ENCODE measurements around the gene AHNAK2.
"Not testable (repeated sequence)": the region's sequence is repeated elsewhere in the genome, so short reads cannot be mapped to it uniquely, and the experiment has no call there.

The AHNAK2 gene

DNA sequence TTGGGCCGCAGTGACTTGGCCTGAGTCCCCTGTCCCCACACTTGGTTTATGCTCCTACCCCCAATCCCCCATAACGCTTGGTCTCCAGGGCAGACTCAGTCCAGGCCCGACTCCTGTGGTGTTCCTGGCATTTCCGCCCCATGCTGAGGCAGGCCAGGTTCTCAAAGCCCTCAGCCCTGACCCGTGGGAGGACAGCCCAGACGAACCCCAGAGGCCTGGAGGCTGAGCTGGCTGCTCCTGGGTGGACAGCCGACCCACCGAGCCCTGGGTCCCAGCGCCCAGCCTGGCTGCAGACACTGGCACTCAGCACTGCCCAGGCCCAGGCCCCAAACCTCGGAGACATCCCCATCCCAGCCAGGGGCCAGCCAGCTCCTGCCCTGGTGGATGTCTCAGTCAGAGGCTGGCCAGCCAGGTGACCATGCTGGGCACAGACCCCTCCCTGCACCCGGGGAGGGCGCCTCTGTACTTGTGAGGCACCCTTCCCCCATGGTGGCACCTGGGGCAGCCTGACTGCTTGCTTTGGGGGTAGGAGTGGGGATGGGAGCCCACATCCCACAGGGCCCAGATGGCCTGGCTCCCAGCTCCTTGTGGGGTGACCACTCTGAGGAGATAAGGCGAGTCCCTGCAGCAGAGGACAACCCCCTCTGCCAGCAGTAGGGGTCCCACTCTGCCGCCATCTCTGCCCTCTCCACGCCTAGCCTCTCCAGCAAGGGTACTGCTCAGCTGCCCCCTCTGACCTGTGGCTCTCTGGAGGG, 52.1 kb downstream of the AHNAK2 start:
- no peak for DNase-seq (ENCODE audit: low spot score)

DNA sequence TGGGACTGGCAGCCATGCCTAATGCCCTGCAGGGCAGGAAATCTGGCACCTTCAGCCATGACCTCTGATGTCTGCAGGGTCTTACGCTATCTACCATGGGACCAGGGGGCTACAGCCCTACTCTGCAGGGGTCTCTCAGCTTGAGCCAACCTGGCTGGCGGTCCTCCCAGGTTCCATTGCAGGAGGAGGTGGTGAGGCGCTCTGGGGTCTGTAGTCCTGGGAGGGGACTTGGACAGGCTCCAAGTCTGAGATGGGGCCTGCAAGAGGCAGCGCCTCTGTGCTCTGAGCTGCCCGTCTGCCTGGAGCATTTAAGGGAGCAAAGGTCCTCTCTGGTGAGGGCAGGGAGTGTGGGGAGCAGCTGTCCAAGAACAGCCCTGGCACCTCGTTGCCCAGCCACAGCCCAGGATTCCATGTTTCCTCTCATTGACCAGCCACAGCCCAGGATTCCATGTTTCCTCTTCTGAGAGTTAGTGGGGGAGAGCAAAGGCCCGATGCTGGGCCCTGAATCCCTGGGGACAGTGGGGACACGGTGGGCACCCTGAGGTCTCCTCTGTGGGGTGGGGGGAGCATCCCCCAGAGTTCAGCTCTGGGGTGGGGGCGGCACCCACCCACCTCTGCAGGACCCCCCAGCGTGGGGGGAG, 52.8 kb downstream of the AHNAK2 start:
- DNase-seq (ENCODE audit: low spot score) = no peak

DNA sequence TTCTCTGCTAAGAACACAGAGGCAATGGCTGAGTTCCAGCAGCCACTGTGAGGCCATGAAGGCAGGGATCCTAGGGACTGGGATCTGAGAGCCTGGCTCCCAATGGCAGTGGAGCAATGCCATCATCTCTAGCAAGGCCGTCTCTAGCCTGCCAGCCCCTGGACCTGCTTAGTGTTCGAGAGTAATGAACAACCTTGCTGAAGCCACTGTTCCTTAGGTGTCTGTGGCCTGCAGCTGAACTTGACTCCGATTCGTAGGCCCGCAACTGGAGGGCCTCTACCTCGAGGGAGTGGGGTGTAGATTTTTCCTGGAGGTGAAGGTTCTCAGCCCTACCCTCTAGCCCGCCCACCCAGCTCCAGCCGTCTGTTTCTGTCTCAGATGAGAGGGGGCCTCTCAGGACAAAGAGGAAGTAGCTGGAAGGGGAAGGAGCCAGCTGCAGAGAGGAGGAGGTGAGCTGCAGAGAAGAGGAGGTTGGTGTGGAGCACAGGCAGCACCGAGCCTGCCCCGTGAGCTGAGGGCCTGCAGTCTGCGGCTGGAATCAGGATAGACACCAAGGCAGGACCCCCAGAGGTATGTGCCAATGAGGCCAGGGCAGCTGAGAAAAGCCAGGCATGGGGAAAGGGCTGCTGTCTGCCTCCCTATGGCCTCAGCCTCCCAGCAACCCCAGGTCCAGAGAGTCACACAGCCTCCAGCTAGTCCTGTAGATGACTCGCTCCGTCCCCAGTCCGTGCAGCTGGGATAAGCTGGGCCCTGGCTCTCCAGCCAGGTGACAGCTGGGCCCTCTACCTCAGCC, 53.6 kb downstream of the AHNAK2 start, which contains the start of gene PLD4:
Gene PLD4, plus strand, starts transcription at position 459 of the 793 bp plus-strand sequence. CDS start 2,262 bp downstream, outside the sequence.
- no peak for DNase-seq (ENCODE audit: low spot score)

DNA sequence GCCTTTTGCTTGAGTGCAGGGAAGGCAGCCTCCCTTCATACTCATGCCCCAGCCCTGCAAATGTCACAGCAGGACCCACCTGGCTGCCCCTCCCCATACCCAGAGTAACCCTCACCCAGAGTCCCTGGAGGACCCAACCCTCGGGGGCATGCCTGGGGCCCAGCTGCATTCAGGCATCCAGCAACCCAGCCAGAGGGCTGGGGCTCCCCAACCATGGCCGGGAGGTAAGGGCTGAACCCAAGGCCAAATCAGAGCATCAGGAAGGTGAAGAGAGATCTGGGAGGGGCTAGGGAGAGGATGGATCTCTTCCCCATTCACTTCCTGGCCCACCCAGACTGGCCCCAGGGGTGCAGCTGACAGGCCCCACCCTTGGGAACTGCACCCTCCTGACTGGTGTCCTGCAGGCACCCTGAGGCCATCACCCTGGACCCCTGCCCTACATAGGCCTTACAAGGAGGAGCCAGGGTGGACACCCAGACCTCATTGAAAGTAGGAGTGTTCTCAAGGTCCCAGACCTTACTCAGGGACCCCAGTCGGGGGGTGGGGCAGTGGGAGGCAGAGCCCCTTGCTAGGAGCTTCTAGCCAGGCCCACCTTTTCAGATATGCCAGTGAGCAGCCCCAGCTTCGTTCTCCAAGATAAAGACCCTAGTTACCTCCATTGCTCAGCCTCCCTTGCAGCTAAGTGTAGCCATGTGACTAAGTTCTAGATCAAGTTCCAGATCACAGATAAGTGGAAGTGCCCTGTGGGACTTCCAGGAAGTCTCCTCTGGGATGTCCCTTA, 54.3 kb downstream of the AHNAK2 start:
- no peak for DNase-seq (ENCODE audit: low spot score)

DNA sequence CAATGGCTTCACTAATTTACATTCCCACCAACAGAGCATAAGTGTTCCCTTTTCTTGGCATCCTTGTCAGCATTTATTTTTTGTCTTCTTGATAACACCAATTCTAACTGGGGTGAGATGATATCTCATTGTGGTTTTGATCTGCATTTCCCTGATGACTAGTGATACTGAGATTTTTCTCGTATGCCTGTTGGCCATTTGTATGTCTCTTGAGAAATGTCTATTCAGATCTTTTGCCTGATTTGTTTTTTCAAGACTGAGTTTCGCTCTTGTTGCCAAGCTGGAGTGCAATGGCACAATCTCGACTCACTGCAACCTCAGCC, 58.2 kb downstream of the AHNAK2 start:
- DNase-seq (ENCODE audit: low spot score) = no peak

DNA sequence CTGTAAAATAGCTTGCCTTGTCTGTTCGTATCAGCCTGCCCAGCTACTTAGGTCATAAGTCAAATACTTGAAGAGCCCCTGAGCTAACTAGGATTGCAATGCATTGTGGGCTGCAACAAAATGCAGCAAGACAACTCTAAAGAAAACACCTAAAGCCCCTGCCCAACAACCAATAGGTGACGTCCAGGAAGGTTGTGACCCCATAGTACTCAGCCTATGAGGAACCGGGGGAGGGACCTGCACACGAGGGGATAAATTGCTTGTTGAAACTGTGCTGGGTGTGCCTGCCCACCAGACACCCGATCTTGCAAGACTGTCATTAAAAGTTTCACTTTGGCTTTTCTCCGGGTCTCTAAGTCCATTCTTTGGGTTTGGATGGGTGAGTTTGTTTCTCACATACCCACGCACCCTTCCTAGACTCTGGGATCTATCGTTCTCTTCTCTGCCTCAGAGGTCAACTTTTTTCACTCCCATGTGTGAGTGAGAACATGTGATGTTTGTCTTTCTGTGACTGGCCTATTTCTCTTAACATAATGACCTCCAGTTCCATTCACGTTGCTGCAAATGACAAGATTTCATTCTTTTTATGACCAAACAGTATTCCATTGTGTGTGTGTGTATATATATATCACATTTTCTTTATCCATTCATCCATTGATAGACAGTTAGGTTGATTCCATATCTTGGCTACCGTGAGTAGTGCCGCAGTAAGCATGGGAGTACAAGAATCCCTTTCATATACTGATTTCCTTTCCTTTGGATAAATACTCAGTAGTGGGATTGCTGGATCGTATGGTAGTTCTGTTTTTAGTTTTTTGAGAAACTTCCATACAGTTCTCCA, 58.8 kb downstream of the AHNAK2 start:
- DNase-seq (ENCODE audit: low spot score) = not testable (repeated sequence)

DNA sequence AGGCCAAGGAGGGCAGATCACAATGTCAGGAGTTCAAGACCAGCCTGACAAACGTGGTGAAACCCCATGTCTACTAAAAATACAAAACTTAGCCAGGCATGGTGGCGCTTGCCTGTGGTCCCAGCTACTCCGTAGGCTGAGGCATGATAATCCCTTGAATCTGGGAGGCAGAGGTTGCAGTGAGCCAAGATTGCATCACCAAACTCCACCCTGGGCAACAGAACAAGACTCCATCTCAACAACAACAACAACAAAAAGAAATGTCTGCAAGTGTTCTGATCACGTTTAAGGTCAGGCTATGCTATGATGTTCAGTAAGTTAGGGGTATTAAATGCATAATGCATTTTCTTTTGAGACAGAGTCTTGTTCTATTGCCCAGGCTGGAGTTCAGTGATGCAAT, 60.2 kb downstream of the AHNAK2 start:
- no peak for DNase-seq (ENCODE audit: low spot score)

DNA sequence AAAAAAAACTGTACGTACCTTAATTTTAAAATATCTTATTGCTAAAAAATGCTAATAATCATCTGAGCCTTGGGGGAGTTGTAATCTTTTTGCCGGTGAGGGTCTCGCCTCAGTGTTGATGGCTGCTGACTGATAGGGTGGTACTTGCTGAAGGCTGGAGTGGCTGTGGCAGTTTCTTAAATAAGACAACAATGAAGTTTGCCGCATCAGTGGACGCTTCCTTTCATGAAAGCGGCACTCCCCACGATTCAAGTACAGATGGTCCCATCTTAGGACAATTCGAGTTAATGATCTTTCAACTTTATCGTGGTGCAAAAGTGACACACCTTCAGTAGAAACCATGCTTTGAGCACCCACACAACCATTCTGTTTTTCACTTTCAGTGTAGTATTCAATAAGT, 61.1 kb downstream of the AHNAK2 start:
- no peak for DNase-seq (ENCODE audit: low spot score)

DNA sequence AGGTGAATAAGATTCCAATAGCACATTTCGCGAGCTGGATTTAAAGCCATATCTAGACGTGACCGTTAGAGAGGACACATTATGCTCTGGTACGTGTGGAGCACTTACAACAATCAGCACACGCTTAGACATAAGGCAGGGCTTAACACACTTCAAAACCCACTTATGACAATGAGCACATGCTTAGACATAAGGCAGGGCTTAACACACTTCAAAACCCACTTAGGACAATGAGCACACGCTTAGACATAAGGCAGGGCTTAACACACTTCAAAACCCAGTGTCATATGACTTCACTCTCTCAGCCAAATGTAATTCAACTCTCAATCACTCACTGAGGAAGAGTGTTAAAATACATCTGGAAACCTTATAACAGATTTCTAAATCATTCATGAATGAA, 64.7 kb downstream of the AHNAK2 start:
- no peak for DNase-seq (ENCODE audit: low spot score)

DNA sequence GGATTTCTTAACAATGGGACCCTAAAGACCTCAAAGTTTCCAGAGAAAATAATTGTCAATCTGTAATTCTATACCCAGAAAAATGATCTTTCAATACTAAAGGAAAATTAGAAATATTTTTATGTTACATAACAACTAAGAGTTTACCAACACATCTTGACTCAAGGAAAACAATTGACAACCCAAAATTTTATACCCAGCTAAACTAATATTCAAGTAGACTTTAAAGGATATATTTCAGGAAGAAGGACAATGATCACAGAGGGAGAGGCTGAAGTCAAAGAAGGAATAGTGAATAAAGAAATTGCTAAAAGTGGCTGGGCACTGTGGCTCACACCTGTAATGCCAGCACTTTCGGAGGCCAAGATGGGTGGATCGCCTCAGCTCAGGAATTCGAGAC, 66.1 kb downstream of the AHNAK2 start:
- no peak for DNase-seq (ENCODE audit: low spot score)

DNA sequence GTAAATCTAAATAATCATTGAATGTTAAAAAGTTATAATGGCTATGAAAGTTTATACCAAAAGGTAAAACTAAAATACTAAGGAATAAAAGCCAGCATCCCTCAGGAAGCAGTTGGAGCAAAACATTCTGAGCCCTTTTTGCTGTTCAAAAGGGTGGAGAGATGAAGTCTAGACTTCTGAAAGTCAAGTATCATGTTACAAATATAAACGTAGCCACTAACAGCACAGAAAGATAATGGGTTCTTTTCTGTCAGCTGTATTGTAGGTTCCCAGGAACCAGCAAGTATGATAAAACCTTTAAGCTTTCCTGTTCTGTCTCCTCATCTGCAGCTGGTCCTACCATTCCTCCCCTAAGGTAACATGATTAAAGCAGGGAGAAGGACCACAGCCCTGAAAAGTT, 69.9 kb downstream of the AHNAK2 start:
- DNase-seq (ENCODE audit: low spot score) = no peak

DNA sequence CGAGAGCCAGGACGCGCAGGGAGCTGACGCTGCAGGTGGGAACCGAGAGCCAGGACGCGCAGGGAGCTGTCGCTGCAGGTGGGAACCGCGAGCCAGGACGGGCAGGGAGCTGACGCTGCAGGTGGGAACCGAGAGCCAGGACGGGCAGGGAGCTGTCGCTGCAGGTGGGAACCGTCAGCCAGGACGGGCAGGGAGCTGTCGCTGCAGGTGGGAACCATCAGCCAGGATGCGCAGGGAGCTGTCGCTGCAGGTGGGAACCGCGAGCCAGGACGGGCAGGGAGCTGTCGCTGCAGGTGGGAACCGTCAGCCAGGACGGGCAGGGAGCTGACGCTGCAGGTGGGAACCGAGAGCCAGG, 72.6 kb downstream of the AHNAK2 start:
- not testable (repeated sequence) for DNase-seq (ENCODE audit: low spot score)

DNA sequence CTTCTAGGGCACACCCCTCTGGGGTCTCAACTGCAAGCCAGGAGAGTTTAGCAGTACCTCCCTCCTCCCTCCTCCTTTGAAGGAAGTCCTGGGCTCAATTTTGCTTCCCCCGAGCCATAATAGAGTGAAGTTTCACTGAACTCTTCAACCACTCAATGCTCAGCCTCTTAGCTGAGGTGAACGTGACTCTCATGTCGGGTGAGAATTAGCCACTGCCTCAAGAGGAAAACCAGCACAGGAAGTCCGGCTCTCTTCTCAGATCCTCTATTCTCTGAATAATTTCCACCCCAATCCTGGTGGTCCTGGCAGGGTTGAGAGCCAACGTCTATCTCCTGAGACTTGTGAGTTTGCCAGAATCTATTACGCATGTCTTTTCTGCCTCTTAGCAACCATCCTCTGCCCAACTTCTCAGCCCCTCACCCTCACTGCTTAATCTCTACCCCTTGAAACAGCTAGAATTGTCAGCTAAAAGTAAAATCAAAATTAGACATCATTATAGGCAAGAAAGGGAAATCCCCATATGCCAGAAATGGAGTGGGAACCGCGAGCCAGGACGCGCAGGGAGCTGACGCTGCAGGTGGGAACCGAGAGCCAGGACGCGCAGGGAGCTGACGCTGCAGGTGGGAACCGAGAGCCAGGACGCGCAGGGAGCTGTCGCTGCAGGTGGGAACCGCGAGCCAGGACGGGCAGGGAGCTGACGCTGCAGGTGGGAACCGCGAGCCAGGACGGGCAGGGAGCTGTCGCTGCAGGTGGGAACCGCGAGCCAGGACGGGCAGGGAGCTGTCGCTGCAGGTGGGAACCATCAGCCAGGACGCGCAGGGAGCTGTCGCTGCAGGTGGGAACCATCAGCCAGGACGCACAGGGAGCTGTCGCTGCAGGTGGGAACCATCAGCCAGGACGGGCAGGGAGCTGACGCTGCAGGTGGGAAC, 73.3 kb downstream of the AHNAK2 start:
- not testable (repeated sequence) for DNase-seq (ENCODE audit: low spot score)

DNA sequence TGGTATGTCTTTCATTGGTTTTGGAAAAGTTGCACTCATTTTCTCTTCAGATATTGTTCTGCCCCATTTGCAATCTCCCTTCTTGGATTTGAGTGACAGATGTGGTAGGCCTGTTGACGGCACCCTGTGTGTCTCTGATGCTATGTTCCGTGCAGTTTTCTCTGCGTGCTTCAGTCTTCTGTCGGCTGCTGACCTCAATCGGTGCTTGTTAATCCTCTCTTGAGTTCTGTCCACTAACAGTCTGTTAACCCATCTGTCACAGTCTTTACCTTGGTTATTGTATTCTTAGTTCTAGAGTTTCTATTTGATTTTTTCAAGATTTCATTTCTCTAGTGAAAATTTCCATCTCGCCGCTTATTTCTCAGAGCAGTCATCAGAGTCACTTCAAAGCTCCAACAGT, 74.2 kb downstream of the AHNAK2 start:
- no peak for DNase-seq (ENCODE audit: low spot score)

DNA sequence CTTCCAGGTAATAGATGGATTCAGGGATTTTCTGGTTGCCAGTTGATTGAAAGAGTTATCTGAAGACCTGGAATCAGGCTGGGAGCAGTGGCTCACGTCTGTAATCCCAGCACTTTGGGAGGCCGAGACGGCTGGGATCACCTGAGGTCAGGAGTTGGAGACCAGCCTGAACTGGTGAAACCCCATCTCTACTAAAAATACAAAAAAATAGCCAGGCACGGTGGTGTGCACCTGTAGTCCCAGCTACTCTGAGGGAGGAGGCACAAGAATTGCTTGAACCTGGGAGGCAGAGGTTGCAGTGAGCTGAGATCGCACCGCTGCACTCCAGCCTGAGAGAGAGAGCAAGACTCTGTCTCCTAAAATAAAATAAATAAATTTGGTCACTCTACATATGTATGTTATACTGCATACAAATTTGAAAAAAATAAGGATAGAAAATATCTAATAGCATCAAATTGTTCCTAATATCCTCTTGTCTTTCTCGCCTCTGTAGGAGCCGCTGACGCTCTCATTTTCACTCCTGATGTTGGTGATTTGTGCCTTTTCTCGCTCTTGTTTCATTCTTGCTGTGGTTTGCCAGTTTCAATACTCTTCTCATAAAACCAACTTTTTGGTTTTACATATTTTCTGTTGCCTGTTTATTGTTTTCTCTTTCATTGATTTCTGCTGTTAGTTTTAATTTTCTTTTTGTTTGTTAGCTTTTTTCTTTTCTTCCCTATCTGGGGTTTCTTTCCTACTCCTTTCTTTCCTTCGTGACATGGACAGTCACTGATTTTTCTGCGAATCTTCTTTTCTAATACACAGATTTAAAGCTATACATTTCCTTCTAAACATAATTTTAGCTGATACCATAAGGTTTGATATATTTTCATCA, 77.3 kb downstream of the AHNAK2 start:
- no peak for DNase-seq (ENCODE audit: low spot score)

DNA sequence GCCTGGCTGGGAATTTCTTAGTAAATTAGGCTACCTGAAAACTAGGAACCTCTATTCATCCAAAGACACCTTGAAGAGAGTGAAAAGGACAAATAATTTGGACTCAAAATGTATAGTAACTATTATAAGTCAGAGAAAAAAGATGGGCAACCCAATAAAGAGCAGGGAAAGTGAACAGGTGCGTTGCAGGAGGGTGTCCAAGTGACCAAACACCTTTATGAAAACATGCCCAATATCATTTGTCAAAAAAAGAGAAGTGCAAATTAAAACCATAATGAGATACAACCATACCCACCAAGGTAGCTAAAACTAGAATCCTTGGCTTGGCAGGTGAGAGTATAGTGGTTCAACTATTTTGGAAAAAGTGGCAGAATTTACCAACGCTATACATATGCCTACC, 78.4 kb downstream of the AHNAK2 start:
- DNase-seq (ENCODE audit: low spot score) = no peak

DNA sequence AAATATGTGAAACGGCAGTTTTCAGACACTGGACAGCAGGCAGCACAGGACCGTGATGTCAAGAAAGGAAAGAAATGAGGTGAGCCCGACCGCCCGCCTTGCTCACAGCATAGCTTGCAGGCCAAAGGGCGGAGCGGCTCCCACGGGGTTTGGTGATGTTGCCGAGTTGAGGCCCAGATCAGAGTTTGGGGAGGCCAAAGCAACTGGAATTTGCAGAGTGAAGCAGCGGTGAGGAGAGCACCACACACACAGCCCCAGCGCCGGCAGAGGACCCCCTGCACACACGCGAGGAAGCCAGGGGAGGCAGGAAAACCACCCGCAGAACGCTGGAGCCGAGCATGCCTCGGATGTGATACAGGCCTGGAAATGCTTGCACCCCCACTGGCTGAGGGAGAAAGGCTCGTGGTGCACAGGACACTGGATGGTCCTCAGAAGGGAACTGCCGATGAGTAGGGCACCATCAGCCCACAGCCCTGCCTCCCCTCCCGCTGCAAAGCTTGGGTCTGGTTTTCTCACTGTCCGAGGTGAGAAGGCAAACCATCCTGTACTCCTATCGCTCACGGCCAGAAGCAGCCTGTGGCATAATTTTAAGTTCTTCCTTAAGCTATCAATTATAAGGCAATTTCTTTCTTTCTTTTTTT, 79.2 kb downstream of the AHNAK2 start:
- DNase-seq (ENCODE audit: low spot score) = no peak

DNA sequence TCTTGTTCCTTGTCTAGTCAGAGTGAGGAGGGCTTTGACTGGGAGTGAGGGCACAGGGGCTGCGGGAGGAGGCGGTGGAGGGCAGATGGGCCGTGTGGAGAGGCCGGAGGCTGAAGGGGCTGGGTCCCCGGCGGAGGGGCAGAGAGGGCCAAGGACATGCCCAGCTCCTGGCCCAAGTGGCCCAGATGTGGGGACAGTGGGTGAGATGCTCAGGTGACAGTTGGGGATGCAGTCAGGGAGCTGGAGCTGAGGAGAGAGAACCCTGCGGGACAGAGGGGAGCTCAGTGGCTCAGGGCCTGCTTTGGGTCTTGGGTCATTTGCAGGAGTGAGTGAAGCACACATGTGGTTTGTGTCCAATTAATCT, 80.0 kb downstream of the AHNAK2 start:
- no peak for DNase-seq (ENCODE audit: low spot score)
